NCI-H2081 treated with DMSO at 0.1 percent for 48 hours (cell line): Measurements from ENCODE around the gene LAMA2.

Experiments
- DNase-seq: peaks from one replicate; lab custom pipeline; 2025; lab: John Stamatoyannopoulos, UW

LAMA2 gene

DNA sequence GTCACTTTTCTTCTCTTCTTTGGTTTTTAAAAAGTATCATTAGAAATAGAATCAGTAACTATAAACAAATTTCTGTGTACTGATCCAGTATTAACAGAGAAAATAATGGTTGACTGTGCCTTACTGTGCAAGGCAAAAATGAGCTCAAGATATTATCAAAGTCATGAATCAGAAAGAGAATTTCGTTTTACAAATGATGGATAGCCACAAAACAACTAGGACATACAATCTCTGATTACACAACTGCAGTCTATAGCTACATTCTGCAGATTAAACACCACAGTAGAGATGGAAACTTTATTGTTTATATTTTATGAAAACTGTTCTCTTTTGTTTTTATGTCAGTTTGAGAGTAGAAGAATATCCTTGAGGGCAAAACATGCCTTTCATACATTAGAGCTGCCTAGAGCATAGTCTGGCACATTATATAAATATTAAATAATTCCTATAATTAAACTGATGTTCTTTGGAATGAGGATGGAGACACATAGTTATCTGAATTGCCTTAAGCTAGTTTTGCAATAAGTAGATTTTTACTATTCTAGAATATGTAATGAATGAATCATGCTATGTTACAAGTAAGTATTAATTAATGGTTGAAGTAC is 333.1 kb downstream of the LAMA2 start:
- no peak for DNase-seq

DNA sequence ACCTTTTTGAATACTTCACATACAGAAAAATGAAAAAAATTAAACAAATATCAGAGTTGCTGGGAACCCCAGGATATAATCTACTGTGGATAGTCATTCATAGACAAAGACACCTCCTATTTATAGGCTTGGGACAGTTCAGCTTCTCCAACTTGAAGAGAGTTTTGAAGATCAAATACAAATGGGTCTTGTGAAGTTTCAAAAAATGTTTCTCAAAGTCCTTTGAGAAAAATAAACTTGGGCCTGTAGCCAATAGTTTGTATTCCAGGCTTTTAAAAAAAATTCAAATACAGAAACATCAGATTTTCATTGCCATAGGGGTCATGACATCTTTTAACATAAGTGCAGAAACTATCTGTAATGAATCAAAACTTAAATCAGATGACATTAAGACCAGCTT is 334.8 kb downstream of the LAMA2 start:
- no peak for DNase-seq

DNA sequence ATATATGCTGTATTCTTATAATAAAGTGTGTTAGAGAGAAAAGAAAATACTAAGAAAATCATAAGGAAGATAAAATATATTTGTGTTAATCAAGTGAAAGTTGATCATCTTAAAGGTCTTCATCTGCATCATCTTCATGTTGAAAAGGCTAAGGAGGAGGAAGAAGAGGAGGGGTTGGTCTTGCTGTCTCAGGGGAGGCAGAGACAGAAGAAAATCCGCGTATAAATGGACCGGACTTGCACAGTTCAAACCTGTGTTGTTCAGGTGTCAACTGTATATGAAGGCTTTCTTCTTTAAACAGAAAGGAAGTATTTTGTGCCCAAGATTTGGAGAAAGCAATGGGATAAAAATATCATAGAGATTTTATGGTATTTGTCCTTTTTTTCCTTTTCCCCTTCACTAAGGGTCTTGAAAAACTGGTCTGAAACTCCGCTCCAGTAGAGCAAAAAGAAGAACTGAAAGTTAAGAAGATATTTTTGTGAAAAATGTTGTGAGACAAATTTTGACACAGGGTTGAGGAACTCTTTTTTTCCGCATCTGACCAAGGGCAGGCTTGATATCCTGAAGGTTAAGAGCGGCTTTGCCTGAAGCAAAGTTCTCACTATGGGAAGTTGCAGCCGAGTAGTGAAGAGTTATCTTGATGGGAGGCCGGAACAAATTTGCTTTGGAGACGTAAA is 350.7 kb downstream of the LAMA2 start:
- DNase-seq: no peak

DNA sequence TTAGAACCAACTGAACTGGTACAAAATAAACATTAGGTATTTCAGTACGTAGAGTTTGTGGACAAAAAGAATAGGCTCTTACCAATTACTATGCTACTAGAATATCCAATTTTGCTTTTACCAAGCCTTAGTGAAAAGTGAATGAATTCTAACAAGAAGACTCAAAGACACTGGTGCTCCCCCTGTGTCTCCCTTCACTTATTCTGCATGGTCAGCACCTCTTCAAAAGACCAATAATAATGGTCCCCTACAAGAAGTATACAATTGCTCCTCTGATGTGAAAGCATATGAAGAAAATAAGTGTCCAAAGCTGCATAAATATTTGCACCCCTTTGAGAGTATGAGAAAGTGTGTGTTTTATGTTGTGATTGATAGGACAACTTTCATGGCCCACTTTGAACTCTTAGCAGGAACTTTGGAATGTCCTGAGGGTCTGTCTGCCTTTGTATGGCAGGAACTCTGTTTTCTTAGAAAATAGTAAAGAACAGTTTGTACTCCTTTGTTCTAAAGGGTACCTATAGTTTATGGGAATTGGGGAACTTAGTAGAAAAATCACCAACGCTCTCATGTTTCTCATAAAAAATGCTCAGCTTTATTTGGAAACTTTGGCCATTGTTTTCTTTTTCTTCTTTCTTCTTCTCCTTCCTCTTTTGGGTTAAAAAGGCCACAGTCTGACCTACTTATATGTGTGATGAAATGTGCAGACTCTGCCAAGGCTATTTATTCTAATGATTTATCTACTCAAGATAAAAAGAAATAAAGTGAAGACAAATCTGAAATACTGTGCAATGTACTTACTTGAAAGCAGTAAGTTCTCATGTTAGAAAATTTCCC is 352.4 kb downstream of the LAMA2 start:
- DNase-seq: no peak

DNA sequence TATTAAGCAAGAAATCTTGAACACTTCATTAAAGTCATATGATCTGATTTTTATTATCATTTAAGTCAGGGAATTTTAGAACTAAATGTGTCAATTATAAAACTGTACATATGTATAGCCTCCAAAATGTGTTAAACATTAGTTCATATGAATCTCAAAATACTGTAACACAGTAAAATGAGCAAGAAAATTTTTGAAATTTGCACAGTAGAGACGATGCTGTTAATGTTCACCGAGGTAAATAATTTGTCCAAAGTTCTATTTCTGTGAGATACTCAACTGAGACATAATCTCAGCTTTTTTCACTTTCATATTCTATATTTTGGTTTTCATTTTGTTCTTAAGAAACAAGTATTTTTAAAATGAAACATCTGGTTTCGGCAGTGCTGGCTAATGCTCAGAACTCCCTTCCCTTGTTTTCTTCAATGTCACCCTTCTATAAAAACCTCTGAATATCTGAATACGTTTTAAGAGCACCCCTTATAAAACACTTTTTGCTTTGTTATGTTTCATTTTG is 353.1 kb downstream of the LAMA2 start:
- no peak for DNase-seq

DNA sequence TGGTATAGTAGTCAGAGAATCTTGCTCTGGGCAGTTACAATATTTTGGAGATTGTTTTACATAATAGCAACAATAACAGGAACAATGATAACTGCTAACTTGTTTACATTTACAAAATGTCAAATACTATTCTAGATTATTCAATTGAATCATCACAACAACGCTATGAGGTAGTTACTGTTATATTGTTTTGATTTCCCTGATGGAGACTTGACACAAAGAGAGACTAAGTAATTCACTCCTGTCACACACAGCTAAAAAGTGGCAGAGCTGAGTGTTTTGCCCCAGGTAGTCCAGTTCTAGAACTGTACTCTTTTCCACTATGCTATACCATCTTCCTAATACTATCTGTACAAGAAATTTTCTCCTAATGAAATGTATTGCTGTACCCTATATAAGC is 356.1 kb downstream of the LAMA2 start:
- DNase-seq: no peak

DNA sequence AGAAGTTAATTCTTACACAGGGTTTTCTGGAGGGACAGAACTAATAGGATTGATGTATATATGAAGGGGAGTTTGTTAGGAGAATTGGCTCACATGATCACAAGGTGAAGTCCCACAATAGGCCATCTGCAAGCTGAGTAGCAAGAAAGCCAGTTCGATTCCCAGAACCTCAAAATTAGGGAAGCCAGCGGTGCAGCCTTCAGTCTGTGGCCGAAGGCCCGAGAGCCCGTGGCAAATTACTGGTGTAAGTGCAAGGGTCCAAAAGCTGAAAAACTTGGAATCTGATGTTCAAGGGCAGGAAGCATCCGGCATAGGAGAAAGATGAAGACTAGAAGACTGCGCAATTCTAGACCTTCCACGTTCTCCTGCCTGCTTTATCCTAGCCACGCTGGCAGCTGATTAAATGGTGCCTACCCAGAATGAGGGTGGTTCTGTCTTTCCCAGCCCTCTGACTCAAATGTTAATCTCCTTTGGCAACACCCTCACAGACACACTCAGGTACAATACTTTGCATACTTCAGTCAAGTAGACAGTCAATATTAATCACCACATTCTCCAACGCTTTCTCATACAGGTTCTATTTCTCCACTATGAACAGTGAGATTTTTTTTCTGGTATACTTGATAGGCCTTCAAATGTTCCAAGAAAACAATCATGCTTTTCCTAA is 357.0 kb downstream of the LAMA2 start:
- no peak for DNase-seq

DNA sequence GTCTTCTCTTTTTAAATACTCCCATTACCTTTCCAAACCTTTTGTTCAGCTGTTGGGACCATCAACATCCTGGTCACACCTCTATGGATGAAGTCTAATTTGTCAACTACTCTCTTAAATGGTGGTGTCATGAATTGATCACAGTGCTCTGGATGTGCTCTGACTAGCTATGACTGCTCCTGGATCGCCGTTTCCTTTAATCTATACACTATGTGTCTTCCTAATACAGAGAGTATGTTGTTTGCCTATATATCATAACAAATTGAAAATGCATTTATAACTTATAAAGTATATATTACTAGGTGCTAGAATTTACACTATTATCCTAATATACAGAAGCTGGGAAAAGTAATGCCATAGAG is 357.5 kb downstream of the LAMA2 start:
- no peak for DNase-seq

DNA sequence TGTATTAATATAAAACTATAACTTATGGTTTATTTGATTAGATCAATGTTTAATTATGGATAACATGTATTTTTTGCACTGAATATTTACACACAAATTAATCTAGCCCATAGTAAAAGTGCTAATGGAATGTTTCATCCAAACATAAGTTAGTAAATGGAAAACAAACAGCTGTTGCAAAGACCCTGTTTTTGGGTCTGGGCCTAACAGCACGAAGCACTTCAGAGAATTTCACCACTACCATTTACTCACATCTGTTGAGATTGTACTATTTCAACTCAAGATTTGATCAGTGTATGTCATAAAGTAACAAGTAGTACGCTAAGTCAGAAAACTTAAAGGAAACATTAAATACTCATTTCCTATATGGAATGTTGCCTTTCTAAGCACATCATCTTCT is 359.6 kb downstream of the LAMA2 start:
- no peak for DNase-seq

DNA sequence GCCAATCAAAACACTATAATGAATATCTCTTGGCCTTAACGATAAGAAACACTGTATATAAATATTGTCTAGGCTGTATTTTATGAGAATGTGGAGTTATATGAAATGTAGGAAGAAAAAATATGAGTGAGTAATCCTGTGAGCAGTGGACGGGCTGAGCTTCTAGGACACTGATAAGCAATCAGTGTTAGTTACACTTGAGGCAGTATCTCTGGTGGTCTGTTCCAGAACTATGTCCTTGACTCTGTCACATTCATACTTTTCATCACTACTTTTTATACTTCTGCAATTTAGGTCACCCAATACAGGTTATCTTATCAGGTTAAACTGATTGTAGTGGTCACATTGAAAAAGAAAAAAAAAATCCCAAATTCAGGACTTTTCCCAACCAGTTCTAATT is 360.4 kb downstream of the LAMA2 start:
- DNase-seq: no peak

DNA sequence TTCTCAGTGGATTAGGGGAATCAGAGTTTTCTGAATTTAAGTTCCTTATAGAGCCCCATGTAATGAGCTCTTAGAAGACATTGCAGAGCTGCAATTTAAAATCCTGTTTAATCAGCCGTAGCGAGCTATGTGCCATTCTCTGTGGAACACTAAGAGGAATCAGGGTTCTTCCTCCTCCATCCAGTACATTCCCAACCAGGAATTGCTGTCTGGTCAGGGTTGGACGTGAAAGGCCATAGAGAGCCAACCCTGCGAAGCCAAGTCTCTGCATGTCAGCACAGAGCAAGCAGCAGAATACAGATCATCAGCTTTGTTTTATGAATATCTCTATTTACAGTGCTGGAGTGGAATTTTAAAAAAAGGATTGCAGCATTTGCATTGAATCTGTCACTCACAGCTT is 366.0 kb downstream of the LAMA2 start:
- DNase-seq: no peak

DNA sequence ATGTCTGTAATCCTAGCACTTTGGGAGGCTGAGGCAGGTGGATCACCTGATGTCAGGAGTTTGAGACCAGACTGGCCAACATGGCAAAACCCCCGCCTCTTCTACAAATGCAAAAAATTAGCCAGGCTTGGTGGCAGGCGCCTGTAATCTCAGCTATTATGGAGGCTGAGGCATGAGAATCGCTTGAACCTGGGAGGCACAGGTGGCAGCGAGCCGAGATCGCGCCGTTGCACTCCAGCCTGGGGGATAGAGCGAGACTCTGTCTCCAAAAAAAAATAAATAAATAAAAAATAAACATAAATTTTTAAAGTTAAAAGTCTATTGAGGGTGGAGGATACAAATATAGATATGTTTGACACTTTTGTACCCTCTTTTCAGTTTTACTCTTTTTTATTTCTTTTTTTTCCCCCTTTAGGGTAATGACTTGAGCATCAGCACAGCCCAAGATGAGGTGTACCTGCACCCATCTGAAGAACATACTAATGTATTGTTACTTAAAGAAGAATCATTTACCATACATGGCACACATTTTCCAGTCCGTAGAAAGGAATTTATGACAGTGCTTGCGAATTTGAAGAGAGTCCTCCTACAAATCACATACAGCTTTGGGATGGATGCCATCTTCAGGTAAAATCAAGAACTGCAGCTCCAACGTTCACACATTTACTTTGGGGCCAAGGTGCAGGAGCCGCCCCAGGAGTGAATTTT is 368.9 kb downstream of the LAMA2 start:
- no peak for DNase-seq

DNA sequence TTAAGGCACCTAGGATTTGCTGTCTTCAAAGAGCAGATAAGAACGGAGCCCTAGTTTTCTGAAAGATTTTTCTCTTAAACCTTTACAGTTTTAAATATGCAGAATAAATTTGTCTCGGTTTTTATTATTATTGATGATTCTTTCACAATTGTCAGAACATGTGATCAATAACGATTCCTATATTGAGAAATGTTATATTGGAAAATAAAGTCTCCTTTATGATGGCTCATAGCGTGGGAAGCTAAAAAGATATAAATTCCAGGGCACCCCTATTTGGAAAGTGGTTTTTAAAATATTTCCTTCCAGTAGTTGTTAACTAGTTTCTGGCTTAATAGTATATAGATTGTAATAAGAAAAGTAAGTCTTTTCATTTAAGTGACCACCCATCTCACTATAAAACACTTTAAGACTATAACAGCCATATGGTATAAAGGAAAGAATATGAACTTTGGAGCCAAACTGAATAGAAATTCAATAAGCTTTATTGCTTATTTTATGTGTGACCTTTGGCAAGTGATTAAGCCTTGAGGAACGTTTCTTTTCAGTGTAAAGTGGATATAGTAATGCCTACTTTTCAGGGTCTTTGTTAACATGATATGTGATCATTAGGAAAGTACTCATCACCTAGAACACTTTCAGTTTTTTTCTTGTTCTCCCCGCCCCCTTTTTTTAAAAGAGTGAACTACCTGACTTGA is 369.6 kb downstream of the LAMA2 start:
- DNase-seq: no peak

DNA sequence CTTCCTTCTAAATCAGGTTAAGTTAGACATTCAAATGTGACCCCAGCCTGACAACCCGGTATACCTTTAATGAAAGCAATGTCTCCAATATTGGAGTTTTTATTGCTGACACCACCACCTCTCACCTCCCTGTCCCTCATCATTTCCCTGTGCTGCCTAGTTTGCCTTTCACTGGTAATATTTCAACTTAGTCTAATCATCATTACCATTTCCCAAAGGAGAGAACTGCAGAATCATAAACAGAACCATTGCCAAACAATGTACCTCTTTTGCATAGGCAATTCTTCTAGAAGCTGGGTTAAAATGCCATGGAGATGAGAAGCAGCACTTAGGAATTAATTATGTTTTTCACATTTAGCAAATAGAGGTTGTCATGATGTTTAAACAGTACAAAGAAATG is 370.3 kb downstream of the LAMA2 start:
- no peak for DNase-seq

DNA sequence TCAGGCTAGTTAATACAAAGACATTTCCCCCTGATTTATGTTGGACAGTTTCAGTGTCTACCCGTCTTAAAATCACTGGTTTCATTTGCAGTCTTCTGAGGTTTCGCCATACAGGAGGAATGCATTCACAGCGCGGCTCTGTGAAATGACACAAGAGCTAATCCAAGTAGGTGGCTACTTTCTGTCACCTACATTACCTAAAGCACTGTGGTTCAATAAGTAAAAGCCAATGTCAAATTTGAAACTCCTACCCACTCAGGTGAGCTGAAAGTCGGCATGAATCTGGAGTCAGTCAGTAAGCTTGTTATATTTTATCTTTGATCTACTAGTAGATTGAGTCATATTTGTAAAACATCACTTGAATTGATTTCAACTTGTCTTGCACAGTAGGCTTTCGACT is 370.8 kb downstream of the LAMA2 start:
- DNase-seq: no peak

DNA sequence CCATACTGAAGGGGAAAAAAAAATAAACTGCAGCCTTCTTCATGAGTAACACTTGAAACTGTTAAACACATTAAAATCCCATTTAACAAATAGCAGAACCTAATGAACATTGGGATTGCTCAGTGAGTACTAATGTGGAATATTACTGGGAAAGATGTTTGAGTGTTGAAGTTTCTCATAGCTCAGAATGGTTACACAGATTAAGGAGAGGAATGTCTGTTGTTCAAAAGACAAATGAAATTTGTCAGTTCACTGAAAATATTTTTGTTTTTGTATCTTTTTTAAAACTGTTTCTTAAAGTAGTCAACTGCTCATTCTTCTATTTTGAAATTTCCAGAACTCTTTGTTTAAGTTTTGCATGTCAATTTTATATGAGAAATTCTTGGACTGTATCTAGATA is 374.3 kb downstream of the LAMA2 start:
- DNase-seq: no peak

DNA sequence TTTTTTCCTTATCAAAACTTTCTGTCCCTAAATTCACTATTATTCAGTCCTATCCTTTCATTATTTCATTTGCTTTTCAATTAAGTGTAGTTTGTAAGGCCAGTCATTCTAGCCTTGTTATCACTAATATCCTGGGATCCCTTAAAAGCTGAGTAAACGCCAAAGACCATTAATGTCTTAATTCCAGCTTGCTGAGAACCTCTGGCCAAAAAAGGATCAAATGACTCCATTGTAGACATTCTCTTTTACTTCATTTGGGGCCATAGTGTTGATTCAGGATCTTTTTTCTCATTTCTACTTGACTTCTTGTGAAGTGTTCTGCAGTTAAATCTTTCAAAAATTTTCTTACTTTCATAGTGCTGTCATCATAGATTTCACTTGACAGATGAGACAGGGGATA is 379.7 kb downstream of the LAMA2 start:
- DNase-seq: no peak

DNA sequence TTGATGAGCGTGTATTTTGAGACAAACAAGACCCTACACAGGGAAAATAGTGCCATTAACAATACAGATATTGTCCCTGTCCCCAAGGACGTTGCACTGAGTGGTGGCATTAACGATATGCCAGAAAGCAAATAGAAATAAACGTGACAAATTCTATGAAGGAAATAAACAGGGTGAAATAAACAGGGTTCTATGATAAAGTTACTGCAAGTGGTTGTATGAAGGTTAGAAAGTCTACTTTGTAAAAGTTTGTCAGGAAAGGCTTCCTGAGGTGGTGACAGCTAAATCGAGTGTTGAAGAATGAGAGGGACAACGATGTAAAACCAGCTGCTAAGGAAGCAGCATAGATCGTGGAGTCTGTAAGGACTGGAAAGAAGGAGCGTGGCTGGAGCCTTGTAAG is 380.2 kb downstream of the LAMA2 start:
- DNase-seq: no peak

DNA sequence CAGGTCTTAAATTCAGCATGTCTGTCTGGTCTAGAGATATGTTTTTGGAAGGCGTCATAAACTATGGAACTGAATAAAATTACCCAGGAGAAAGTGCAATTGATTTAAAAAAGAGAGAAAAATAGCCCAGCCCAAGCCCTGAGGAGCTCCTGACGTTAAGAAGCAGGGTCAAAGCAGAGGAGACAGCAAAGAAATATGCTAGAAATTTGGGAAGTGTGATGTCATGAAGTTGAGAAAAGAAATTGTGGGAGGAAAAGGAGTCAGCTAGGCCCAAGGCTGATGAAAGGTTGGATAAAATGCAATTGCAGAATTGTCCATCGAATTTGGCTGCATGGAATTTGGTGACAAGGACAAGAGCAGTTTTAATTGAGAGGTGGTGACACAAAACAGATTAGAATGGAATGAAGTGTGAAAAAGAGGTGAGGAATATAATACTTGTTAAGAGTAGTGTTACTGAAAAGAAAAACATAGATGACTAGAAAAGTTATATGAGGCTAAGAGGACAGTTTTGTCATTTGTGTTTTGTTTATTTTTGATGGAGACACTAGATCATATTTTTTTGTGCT is 381.6 kb downstream of the LAMA2 start:
- no peak for DNase-seq

DNA sequence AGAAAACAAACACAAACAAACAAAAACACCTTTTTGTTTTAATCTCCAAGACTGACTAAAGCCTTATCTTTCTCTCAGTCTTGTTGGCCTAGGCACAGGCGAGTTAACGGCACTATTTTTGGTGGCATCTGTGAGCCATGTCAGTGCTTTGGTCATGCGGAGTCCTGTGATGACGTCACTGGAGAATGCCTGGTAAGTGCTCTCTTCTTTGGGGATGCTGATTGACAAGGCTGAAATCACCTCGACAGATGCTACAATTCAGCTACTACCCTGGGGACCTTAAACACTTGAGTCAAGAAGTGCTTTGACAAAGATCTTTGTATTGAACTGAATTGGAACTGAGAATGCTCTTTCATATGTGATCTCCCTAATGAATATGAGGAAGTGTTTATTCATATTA is 384.1 kb downstream of the LAMA2 start:
- DNase-seq: no peak

DNA sequence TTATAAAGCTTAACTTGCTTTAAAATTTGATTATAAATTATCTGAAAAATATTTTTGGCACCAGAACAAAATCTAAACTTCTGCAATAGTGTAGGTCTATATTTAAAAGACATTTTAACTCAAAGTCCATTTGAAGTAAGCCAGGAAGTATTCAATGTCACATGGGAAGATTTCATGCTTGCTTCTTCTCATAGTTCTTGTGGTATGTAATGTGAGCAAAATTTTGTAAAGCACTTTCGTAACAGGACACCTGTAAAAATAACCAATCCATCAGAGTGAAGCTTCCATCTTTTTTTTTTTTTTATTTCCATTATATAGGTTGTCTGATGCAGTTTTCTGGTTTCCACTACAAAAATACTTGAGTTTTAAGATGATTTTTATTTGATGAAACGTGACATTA is 386.1 kb downstream of the LAMA2 start:
- DNase-seq: no peak
